IPS DF 19.7 (cell line): ENCODE data around the gene TSPY9.
"Not testable (repeated sequence)": the region's sequence is repeated elsewhere in the genome, so short reads cannot be mapped to it uniquely, and the experiment has no call there.

Source experiments
- DNase-seq: peaks from one replicate; pipeline ENCODE4 v3.0.0-alpha.2; 2013; ENCODE audit warnings: low read depth, low spot score

The TSPY9 gene

GRCh38 chrY:9486967-9487366, at the start of gene TSPY9:
Gene TSPY9 (plus strand): TSS chrY:9487267. CDS start chrY:9487313, 46 bp downstream.
- not testable (repeated sequence) for DNase-seq

DNA sequence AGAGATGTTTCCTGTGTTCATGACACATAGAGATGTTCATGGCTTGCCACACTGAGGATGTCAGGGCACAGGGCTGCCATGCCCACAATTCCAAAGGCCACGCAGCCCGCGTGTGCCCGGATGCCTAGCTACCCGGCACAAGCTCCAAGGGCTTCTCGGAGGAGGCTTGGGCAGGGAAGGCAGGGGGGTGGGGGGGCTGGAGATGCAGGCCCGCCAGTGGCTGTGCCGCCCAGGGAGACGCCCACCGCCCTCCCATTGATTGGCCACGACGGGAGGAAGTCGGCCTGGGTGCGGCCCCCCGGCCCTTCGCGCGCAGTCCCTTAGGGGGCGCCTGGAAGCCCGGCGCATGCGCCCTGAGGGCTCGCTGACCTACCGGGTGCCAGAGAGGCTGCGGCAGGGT, 20.4 kb upstream of the TSPY9 start, which contains the start of gene TSPY1:
TSPY1 (plus strand) TSS at position 301 of the 400 bp plus-strand sequence; CDS start at position 347, 46 bp downstream.
- DNase-seq: not testable (repeated sequence)

GRCh38 chrY:9504396-9504795, 17.3 kb downstream of the TSPY9 start:
- DNase-seq: not testable (repeated sequence)

GRCh38 chrY:9516287-9516686, 29.2 kb downstream of the TSPY9 start:
- DNase-seq: not testable (repeated sequence)

- not testable (repeated sequence) for DNase-seq
These were observed 40.5 kb downstream of the TSPY9 start, which contains the start of gene TSPY10 for GRCh38 chrY:9527580-9527979. Gene TSPY10 (plus strand): TSS chrY:9527880. CDS start chrY:9527926, 46 bp downstream.
